Endodermal cell (in vitro differentiated cells): Measurements from ENCODE around the gene TBCC. TPM values are rescaled to one million over a fixed set of nuclear protein-coding genes. Genes with fewer than 3 reads are reported as not detected.

Source experiments
- DNase-seq: peaks from one replicate; pipeline ENCODE4 v3.0.0-alpha.2; 2017
- H3K27ac ChIP-seq: 2 replicates; pipeline ENCODE4 v1.5.1; 2013; ENCODE audit warnings: mild to moderate bottlenecking, low read depth, low read length, moderate library complexity
- H3K27me3 ChIP-seq: 2 replicates; pipeline ENCODE4 v1.6.1; 2013; ENCODE audit warnings: mild to moderate bottlenecking, low read length, moderate library complexity; ENCODE audit not compliant: insufficient read depth, control insufficient read depth, poor library complexity, severe bottlenecking
- H3K36me3 ChIP-seq: 2 replicates; pipeline ENCODE4 v1.7.0; 2013; ENCODE audit warnings: mild to moderate bottlenecking, low read length, moderate library complexity; ENCODE audit not compliant: control insufficient read depth, insufficient read depth
- H3K4me1 ChIP-seq: one replicate; pipeline ENCODE4 v1.7.0; 2013; ENCODE audit warnings: low read length; ENCODE audit not compliant: control insufficient read depth, insufficient read depth
- H3K4me3 ChIP-seq: 2 replicates; pipeline ENCODE4 v1.5.1; 2013; ENCODE audit warnings: mild to moderate bottlenecking, low read length, moderate library complexity
- H3K9ac ChIP-seq: 2 replicates; pipeline ENCODE4 v1.6.1; 2013; ENCODE audit warnings: mild to moderate bottlenecking, low read length, moderate library complexity; ENCODE audit not compliant: poor library complexity, severe bottlenecking; ENCODE audit errors: extremely low read depth
- H3K9me3 ChIP-seq: 2 replicates; pipeline ENCODE4 v1.6.1; 2013; ENCODE audit warnings: mild to moderate bottlenecking, low read length, moderate library complexity; ENCODE audit not compliant: control insufficient read depth
- H3K27ac Mint-ChIP-seq: 2 replicates; pipeline ENCODE4 v1.8.0; 2020; ENCODE audit warnings: mixed read lengths
- H3K27me3 Mint-ChIP-seq: 2 replicates; pipeline ENCODE4 v1.8.0; 2021; ENCODE audit warnings: mild to moderate bottlenecking, mixed read lengths; ENCODE audit not compliant: insufficient read depth
- H3K36me3 Mint-ChIP-seq: 2 replicates; pipeline ENCODE4 v1.8.0; 2020; ENCODE audit warnings: low read depth, mixed read lengths
- H3K4me1 Mint-ChIP-seq: 2 replicates; pipeline ENCODE4 v1.8.0; 2020; ENCODE audit warnings: mixed read lengths
- H3K4me3 Mint-ChIP-seq: 2 replicates; pipeline ENCODE4 v1.8.0; 2020; ENCODE audit warnings: mild to moderate bottlenecking, moderate library complexity, mixed read lengths
- H3K9me3 Mint-ChIP-seq: 2 replicates; pipeline ENCODE4 v1.8.0; 2020; ENCODE audit warnings: mild to moderate bottlenecking, mixed read lengths
- WGBS, 2 experiments: methylation state at CpG; one replicate each; pipeline versions ENCODE4 v1.1.5 to v1.1.7; 2013; ENCODE audit warnings: missing lambda C conversion rate in 2 of 2, mixed read lengths in 1 of 2; ENCODE audit not compliant: insufficient coverage in 1 of 2, insufficient read length in 1 of 2; 5-methylcytosine and 5-hydroxymethylcytosine counted together
- long read RNA-seq, 4 experiments: library from polyadenylated mRNA in 2 of 4; library from RNA in 1 of 4; library from capped mRNA in 1 of 4; stranded (forward) in 3 of 4; unstranded in 1 of 4; transcript quantifications; one replicate each; pipeline ENCODE4 v2.0.0, GENCODE V29; 2020 to 2021; ENCODE audit warnings: inconsistent platforms in 1 of 4
- polyA plus RNA-seq, 2 experiments: library from polyadenylated mRNA; stranded (reverse); fragments of 50-300 nt; gene quantifications; one replicate each; pipeline ENCODE4 v1.2.3, GENCODE V29; 2013
- total RNA-seq, 2 donors: library from RNA; stranded (reverse); fragmentation: NEBNext Ultra II Directional in 1 of 2; extraction: Animal tissue kit (Norgen Biotek cat#: 25700) in 1 of 2; gene quantifications; 2 replicates in 1 of 2; 3 replicates in 1 of 2; pipeline ENCODE4 v1.2.1, GENCODE V29; 2021
- TF ChIP-seq, protein P1 (sequence below): fragments of 200-600 bp; sonication (generic); conservative IDR thresholded peaks from 2 replicates; pipeline ENCODE4 v1.5.0; 2021; ENCODE audit warnings: antibody characterized with exemption, mild to moderate bottlenecking

The TBCC gene, protein sequence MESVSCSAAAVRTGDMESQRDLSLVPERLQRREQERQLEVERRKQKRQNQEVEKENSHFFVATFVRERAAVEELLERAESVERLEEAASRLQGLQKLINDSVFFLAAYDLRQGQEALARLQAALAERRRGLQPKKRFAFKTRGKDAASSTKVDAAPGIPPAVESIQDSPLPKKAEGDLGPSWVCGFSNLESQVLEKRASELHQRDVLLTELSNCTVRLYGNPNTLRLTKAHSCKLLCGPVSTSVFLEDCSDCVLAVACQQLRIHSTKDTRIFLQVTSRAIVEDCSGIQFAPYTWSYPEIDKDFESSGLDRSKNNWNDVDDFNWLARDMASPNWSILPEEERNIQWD
- 10 to 100 TPM; 16.7 to 21.9 TPM for total RNA-seq
- 28.6 TPM for polyA plus RNA-seq (2013, experiment 1 of 2)
- polyA plus RNA-seq (2013, experiment 2 of 2): 21.4 TPM
- long read RNA-seq, experiment 1, transcript TBCC-201 (1 exons, 1,616 nt): major isoform, 13 of 13 reads
- long read RNA-seq, experiment 1, partial matches to known transcripts: 0 of 13 reads
- long read RNA-seq, experiment 1, other reads (novel, unspliced or antisense): 0 of 13 reads
- long read RNA-seq, experiment 2, transcript TBCC-201 (1 exons, 1,616 nt): major isoform, 46 of 46 reads
- long read RNA-seq, experiment 2, partial matches to known transcripts: 0 of 46 reads
- long read RNA-seq, experiment 2, other reads (novel, unspliced or antisense): 0 of 46 reads
- long read RNA-seq, experiment 3, transcript TBCC-201 (1 exons, 1,616 nt): major isoform, 188 of 188 reads
- long read RNA-seq, experiment 3, partial matches to known transcripts: 0 of 188 reads
- long read RNA-seq, experiment 3, other reads (novel, unspliced or antisense): 0 of 188 reads
- long read RNA-seq, experiment 4, transcript TBCC-201 (1 exons, 1,616 nt): major isoform, 39 of 39 reads
- long read RNA-seq, experiment 4, partial matches to known transcripts: 0 of 39 reads
- long read RNA-seq, experiment 4, other reads (novel, unspliced or antisense): 0 of 39 reads

GRCh38 chr6:42745640-42746462, at the start of gene TBCC:
Gene TBCC (minus strand): TSS chr6:42746103. CDS start chr6:42746073, 30 bp downstream.
- H3K4me3 ChIP-seq: peak within 1 kb of the TSS; percentile 96
- 0% methylated on average over 27 to 53 of the region's 57 CpGs for WGBS, 2 experiments
- Mint-ChIP-seq H3K4me1 (peaks cover 14% of the 10 kb centered on the region), H3K9me3 (no peaks in the 10 kb centered on the region), H3K36me3 (peaks cover 3% of the 10 kb centered on the region), H3K27me3 (no peaks in the 10 kb centered on the region), H3K27ac (peak within 1 kb of the TSS; percentile 97), H3K4me3 (peak within 1 kb of the TSS; percentile 81)
- H3K27ac ChIP-seq: peak within 1 kb of the TSS; percentile 95
- peak within 1 kb of the TSS; percentile 96 for H3K9ac ChIP-seq
- H3K4me1 ChIP-seq: no peaks in the 10 kb centered on the region
- H3K27me3 ChIP-seq: no peaks in the 10 kb centered on the region
- H3K9me3 ChIP-seq: no peaks in the 10 kb centered on the region
- H3K36me3 ChIP-seq: no peaks in the 10 kb centered on the region
- TF ChIP-seq, protein P1, sequence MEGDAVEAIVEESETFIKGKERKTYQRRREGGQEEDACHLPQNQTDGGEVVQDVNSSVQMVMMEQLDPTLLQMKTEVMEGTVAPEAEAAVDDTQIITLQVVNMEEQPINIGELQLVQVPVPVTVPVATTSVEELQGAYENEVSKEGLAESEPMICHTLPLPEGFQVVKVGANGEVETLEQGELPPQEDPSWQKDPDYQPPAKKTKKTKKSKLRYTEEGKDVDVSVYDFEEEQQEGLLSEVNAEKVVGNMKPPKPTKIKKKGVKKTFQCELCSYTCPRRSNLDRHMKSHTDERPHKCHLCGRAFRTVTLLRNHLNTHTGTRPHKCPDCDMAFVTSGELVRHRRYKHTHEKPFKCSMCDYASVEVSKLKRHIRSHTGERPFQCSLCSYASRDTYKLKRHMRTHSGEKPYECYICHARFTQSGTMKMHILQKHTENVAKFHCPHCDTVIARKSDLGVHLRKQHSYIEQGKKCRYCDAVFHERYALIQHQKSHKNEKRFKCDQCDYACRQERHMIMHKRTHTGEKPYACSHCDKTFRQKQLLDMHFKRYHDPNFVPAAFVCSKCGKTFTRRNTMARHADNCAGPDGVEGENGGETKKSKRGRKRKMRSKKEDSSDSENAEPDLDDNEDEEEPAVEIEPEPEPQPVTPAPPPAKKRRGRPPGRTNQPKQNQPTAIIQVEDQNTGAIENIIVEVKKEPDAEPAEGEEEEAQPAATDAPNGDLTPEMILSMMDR: no peak
- DNase-seq: peak; percentile 99

DNA sequence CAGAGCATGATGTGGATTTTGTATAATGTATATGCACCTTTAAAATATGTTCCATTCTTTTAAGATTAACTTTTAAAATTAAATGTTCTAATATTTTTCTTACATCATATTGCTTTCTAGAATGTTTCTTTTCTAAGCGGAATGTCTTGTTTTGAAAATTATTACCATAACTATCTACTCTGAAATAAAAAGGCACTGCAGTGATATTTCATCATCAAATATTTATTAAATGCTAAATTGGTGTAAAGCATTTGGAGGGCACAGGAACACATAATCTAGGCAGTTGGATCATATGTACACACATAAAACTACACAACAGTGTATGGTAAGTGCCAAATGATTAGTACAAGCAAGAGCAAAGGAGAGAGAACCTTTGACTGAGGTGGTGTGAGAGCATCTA, 49.7 kb upstream of the TBCC start:
- H3K9me3 ChIP-seq: no peaks in the 10 kb centered on the region
- peaks cover 9% of the 10 kb centered on the region for H3K4me1 Mint-ChIP-seq
- H3K4me3 Mint-ChIP-seq: no peak overlapping the region
- peaks cover 5% of the 10 kb centered on the region for H3K36me3 Mint-ChIP-seq
- no peaks in the 10 kb centered on the region for H3K27me3 Mint-ChIP-seq
- peaks cover 3% of the 10 kb centered on the region for H3K4me1 ChIP-seq
- no peaks in the 10 kb centered on the region for H3K36me3 ChIP-seq
- TF ChIP-seq, protein P1: no peak
- H3K27ac ChIP-seq: no peak overlapping the region
- no peak overlapping the region for H3K9ac ChIP-seq
- H3K27ac Mint-ChIP-seq: no peak overlapping the region
- no peaks in the 10 kb centered on the region for H3K9me3 Mint-ChIP-seq
- 100% methylated on average over 1 of the region's 1 CpG; no CpG with 5 or more reads in 1 of the 2 experiments for WGBS, 2 experiments
- H3K4me3 ChIP-seq: no peak overlapping the region
- no peak for DNase-seq
- no peaks in the 10 kb centered on the region for H3K27me3 ChIP-seq
